ENCODE data around the gene TICRR.
A peak's percentile ranks its signal among the peaks of the same experiment; 100 is the strongest.

TICRR gene

DNA sequence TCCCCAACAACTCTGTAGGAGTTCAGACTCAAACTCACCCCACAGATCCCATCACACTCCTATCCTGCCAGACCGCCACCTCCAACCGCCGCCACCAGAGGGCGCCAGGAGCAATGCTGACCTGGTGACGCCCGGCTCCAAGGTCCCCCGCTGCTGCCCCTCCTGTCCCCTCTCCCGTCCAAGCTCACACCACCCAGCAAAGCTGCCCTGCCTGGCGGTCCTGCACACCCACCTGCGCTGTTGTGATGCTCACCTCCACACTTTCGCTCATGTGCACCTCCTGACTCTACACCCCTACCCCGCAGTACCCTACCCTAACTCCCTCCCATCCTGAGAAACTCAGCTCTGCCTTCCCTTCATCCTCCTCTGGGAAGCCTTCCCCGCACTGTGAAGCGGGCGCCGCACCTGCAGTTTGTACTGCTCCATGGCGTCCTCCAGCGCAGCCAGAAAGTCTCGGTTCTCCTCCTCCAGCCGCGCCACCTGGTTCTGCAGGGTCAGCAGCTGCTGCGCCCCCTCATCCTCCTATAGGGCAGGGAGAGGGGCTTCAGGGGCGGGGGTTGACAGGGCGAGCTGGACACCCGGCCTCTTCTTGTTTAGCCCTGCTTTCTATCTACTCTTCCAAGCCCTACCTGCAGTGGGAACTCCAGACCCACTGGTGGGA lies 72.1 kb downstream of the TICRR start:
- H3K4me3 ChIP-seq (ENCODE audit: low read length): no peak overlapping the region
- peak; percentile 25 for DNase-seq (ENCODE audit: low read depth, low spot score)

GRCh38 chr15:89648106-89649012 lies 73.1 kb downstream of the TICRR start:
- H3K4me3 ChIP-seq (ENCODE audit: low read length): no peak overlapping the region
- no peak for DNase-seq (ENCODE audit: low read depth, low spot score)

DNA sequence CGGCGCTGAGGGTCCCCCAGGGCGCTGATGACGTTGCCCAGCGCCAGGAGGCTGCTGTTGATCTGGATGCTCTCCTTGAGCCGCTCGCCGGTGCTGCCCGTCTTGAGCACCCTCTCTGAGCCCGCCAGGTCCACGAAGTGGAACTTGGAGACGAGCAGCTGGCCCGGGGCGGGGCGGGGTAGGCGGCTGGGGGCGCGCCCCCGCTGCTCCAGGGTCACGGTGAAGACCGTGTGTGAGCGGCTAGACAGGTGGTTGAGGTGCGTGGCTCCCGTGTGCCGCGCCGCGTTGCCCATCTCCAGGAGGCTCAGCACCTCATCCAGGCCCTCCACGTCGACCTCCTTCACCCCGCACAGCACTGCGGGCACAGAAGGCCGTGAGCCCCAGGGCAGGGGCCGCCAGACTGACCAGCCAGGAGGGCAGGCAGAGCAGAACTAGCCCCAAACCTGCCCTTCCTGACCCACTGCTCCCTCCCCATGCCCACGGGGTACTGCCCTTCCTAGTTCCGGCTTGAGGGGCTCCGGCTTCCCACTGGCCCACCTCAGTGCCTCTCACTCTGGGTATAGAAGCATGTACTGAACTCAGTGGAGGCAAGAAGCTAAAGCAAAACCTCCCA lies 73.8 kb downstream of the TICRR start:
- no peak for DNase-seq (ENCODE audit: low read depth, low spot score)
- no peak overlapping the region for H3K4me3 ChIP-seq (ENCODE audit: low read length)

DNA sequence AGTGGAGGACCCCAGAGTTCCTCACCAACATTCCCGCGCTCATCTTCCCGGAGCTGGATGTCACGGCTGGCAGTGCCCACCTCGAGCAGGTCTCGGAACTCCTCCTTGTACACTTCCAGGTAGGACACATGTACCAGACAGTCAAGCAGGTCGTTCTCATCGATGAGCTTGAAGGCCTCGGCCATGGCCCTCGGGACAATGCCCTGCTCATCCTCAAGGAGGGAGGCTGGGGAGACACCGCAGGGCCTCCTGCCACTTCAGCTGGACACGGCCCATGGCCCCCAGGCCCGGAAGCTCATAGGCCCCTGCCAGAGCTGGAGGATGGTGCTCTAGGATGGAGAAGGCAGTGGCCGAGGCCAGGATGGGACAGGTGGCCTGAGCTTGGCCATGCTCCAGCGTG lies 74.4 kb downstream of the TICRR start:
- no peak for DNase-seq (ENCODE audit: low read depth, low spot score)
- no peak overlapping the region for H3K4me3 ChIP-seq (ENCODE audit: low read length)

DNA sequence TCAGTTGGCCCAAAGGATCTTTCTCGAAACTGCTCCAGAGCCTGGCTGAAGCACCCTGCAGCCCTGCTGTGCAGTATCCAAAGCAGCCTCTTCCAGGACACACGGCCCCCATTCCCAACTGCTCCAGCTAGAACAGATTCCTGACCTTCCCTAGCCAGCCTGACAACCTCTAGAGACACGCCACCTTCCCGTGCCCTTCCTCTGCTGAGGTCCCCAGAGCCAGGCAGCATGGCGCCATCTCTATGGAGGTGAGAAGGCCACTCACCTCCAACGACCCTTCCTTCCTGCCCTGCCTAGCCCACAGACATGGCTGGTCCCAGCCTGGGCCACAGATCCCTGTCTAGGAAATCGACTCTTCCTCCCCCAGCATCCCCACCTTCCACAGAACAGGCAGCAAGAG lies 76.9 kb downstream of the TICRR start:
- H3K4me3 ChIP-seq (ENCODE audit: low read length): no peak overlapping the region
- no peak for DNase-seq (ENCODE audit: low read depth, low spot score)

- no peak for DNase-seq (ENCODE audit: low read depth, low spot score)
- no peak overlapping the region for H3K4me3 ChIP-seq (ENCODE audit: low read length)
Observed at GRCh38 chr15:89652666-89653065, 77.4 kb downstream of the TICRR start.

GRCh38 chr15:89653578-89653977 lies 78.3 kb downstream of the TICRR start:
- no peak for DNase-seq (ENCODE audit: low read depth, low spot score)
- H3K4me3 ChIP-seq (ENCODE audit: low read length): no peak overlapping the region

GRCh38 chr15:89654301-89654761 lies 79.1 kb downstream of the TICRR start:
- no peak for DNase-seq (ENCODE audit: low read depth, low spot score)
- peak overlapping the region; percentile 78 for H3K4me3 ChIP-seq (ENCODE audit: low read length)

DNA sequence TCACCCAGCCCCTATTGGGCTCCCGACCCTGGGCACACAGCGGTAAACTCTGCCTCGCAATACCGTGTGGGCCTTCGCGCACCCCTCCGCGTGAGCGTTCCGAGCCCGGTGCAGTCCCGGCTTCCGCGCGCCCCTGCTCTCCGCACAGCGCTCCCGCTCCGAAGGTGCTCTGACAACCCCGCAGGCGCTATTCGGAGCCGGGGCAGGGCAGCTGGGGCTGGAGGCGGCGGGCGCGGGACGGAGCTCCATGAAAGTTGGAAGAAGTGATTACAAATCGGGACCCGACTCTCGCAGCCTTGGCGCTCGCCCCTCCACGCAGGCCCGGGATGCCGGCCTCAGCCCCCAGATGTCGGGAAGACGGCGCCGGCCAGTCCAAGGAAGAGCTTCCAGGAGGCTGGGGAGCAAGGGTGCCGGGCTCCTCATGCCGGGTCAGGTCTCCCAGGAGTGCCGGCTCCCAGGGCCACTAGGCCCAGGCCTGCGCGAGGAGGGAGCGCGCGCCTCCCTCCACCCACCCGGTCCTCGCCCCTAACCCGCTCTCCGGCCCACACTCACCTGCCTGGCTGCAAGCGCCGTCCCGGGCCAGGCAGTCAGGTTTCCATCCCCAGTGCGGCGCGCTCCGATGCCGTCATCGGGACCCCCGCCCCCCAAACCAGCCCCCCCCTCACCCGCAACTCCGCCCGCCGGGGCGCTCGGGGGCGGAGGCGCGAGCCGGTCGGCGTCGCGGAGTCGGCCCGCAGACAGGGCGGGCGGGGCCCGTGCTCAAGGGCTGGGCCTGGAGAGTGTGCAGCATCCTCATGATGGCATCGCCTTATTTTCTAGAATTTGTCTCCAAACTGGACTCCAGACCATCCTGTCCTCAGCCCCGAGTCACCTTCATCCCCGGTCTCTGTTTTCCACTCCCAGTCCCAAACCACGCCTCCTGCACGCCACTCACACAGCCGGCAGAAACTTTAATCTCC lies 79.9 kb downstream of the TICRR start, which contains the start of gene KIF7:
Gene KIF7 (minus strand): TSS at position 621 of the 959 bp plus-strand sequence. CDS start 2,537 bp downstream, outside the sequence.
- peak within 1 kb of the TSS; percentile 78 for H3K4me3 ChIP-seq (ENCODE audit: low read length)
- DNase-seq (ENCODE audit: low read depth, low spot score): peak; percentile 53

DNA sequence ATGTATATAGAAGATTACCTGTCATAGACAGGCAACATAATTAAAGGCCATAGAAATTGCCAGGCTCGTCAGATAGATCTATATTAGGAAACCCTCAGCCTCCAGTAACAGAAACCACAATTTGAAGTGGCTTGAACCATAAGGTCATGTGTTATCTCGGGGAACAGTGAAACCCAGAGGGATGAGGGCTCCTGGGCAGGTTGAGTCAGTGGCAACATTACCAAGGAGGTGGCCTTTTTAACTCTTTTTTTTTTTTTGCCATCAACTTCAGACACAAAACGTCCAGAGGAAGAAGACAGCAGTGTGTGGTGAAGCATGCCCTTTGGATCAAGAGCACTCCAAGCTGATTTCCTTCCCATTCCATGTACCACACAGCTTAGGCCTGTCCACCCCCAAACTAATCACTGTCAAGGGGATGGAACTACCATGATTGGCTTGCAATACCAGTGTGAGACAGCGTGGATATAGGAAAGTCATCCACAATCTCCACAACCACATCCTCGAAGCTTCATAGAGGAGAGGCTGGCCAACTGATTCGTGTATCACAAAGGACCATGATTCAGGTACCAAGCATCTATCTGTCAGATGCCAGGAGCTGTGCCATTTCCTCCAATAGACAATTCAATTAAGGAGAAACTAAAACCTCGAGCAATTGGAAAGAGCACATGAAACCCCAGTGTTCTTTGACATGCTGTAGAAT lies 81.0 kb downstream of the TICRR start:
- DNase-seq (ENCODE audit: low read depth, low spot score): peak; percentile 5
- no peak overlapping the region for H3K4me3 ChIP-seq (ENCODE audit: low read length)

DNA sequence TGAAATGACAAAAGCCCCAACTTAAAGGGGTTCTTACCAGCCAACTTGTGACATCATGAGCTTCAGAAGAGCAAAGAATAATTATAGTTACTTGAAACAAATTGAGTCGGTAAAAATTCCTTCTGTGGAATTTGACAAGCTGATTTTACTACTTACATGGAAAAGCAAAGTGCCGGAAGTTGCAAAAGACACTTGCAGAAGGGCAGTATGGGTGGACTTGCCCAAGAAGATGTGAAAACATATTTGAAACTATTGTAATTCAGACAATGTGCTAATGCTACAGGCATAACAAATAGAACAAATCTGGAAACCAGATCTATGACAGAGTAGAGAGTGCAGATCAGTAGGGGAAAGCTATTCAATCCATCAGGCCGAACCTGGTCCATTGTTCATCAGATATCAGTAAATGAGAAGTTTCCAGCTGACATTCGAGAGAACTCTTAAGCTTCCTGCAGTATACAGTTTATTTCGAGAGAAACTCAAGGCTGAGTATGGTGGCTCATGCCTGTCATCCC lies 82.5 kb downstream of the TICRR start:
- no peak for DNase-seq (ENCODE audit: low read depth, low spot score)
- no peak overlapping the region for H3K4me3 ChIP-seq (ENCODE audit: low read length)

DNA sequence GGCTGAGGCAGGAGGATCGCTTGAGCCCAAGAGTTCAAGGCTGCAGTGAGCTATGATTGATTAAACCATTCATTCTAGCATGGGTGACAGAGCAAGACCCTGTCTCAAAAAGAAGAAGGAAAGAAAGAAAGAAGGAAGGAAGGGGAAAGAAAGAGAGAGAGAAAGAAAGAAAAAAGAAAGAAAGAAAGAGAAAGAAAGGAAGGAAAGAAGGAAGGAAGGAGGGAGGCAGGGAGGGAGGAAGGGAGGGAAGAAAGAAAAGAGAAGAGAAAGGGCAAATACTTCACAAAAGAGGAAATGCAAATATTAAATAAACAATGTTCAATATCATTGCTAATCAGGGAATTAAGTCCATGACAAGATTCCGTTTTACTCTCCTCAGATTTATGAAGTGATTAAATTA lies 84.0 kb downstream of the TICRR start:
- no peak for DNase-seq (ENCODE audit: low read depth, low spot score)
- H3K4me3 ChIP-seq (ENCODE audit: low read length): no peak overlapping the region

- no peak for DNase-seq (ENCODE audit: low read depth, low spot score)
- no peak overlapping the region for H3K4me3 ChIP-seq (ENCODE audit: low read length)
Observed at GRCh38 chr15:89660556-89660955, 85.3 kb downstream of the TICRR start.

- no peak for DNase-seq (ENCODE audit: low read depth, low spot score)
- no peak overlapping the region for H3K4me3 ChIP-seq (ENCODE audit: low read length)
Observed at GRCh38 chr15:89662893-89663626, 87.8 kb downstream of the TICRR start.

DNA sequence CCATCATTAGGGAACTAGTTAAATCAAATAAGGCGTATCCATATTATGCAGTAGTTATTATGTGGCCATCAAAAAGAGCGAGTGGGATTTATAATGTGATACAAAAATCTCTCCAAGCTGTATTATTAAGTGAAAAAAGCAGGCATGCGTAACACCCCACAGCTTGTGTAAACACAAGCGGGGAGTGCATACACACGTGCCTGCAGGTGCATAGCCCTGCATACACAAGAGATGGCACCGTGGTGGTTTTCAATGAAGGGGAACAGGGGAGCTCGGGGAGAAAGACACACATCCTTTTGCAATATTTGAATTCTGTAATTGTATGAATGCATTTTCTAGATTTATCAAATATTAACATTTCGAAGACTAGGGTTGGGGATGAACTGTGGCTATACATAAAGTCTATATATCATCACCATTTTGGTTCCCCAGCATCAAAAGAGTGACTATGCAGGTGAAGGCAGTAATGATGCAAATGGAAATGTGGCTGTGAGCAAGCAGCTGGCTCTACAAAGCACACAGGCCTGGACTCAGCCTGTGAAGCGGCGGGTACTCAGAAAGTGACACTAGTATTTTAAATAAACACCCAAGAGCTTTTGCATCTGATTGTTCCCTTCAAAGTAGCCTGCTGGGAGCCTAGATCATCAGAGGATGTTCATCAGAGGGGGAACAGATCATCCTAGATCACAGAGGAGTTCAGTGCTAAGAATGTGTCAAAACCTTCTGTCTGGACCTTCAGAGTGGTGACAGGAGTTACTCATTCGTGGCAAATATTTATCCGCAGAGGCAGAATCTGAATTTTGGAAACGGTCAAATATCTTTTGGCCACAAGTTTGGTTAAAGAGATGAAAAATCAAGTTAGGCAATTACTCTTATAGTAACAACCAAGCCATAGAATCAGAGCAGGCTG lies 89.4 kb downstream of the TICRR start:
- no peak for DNase-seq (ENCODE audit: low read depth, low spot score)
- H3K4me3 ChIP-seq (ENCODE audit: low read length): no peak overlapping the region

DNA sequence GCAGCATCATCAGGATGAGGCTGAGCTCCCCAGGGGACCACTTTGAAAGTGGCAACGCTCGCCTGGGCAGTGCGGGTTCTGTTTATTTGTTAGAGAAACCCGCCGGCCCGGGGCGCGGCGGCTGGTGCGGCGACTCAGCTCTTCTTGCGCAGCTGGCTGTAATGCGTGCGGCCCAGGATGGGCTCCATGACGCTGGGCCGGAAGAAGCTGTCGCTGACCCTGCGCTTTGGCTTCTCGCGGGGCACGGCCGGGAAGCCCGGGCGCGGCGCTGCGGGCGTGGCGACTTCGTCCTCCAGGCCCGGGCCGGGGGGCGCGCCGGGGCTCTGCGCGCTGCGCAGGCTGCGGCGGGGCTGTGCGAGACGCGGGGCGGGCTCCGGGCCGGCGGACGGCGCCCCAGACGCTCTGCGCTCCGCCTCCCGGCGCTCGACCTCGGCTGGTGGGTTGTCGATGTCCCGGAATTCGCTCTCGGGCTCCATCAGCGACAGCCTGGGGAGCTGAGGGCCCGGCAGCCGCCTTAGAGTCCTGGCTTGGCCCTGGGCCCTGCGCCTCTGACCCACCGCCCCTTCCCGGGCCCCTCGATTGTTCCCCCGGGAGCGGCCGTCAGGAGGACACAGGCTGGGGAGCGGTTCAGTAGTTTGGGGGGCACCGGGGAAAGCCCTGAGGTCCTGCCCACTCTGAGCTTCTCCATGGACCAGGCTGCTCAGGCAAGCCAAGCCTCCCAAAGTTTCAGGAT lies 90.3 kb downstream of the TICRR start:
- no peak for DNase-seq (ENCODE audit: low read depth, low spot score)
- no peak overlapping the region for H3K4me3 ChIP-seq (ENCODE audit: low read length)
